BLaER1 (cell line): ENCODE data around the gene TFAP2B.

Source experiments
- H3K27ac ChIP-seq: shearing (Covaris generic); formaldehyde crosslinking; 2 replicates; pipeline ENCODE4 v1.8.1; 2022
- H3K27me3 ChIP-seq: shearing (Covaris generic); formaldehyde crosslinking; 2 replicates; pipeline ENCODE4 v1.8.1; 2022
- H3K36me3 ChIP-seq: shearing (Covaris generic); formaldehyde crosslinking; 2 replicates; pipeline ENCODE4 v1.8.1; 2022
- H3K4me1 ChIP-seq: shearing (Covaris generic); formaldehyde crosslinking; 2 replicates; pipeline ENCODE4 v1.8.1; 2022
- H3K4me2 ChIP-seq: shearing (Covaris generic); formaldehyde crosslinking; 2 replicates; pipeline ENCODE4 v1.8.1; 2022
- H3K4me3 ChIP-seq: shearing (Covaris generic); formaldehyde crosslinking; 2 replicates; pipeline ENCODE4 v1.8.1; 2022
- H3K9ac ChIP-seq: shearing (Covaris generic); formaldehyde crosslinking; 2 replicates; pipeline ENCODE4 v1.8.1; 2022
- H3K9me3 ChIP-seq: shearing (Covaris generic); formaldehyde crosslinking; 2 replicates; pipeline ENCODE4 v1.8.1; 2022
- H4K20me1 ChIP-seq: shearing (Covaris generic); formaldehyde crosslinking; 2 replicates; pipeline ENCODE4 v1.8.1; 2022
- Cebpa-rat ChIP-seq: shearing (Covaris generic); IDR thresholded peaks from 2 replicates; pipeline ENCODE4 v1.8.1; 2022

The TFAP2B gene

GRCh38 chr6:50823094-50823920, 4.6 kb downstream of the TFAP2B start:
- no peak for TF ChIP-seq Cebpa-rat
- no peak overlapping the region for H3K9ac ChIP-seq
- no peak overlapping the region for H3K4me3 ChIP-seq
- H3K36me3 ChIP-seq, result no peaks in the 10 kb centered on the region
- H4K20me1 ChIP-seq, result no peaks in the 10 kb centered on the region
- peaks cover 26% of the 10 kb centered on the region for H3K9me3 ChIP-seq
- H3K4me2 ChIP-seq, result no peak overlapping the region
- H3K27me3 ChIP-seq, result peaks cover 96% of the 10 kb centered on the region
- H3K27ac ChIP-seq, result no peak overlapping the region
- no peaks in the 10 kb centered on the region for H3K4me1 ChIP-seq

DNA sequence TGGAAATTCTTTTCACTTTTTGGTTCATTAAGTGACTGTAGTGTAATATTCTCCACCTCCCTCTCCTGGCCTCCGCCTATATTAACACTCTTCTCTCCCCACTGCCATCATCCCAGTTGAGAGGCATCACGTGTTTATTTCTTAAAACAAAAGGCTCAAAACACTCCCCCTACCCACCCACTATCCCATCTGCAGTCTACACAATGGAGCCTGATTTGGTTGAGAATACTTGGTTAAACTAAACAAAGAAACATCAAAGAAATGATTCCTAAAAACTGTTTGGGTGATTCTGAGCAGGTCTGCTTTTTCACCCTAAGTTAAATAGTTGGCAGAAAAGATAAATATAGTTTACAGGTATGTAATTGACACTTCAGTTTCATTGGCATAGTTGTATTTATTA, 5.9 kb downstream of the TFAP2B start:
- no peak overlapping the region for H3K4me2 ChIP-seq
- peaks cover 91% of the 10 kb centered on the region for H3K27me3 ChIP-seq
- no peaks in the 10 kb centered on the region for H3K4me1 ChIP-seq

DNA sequence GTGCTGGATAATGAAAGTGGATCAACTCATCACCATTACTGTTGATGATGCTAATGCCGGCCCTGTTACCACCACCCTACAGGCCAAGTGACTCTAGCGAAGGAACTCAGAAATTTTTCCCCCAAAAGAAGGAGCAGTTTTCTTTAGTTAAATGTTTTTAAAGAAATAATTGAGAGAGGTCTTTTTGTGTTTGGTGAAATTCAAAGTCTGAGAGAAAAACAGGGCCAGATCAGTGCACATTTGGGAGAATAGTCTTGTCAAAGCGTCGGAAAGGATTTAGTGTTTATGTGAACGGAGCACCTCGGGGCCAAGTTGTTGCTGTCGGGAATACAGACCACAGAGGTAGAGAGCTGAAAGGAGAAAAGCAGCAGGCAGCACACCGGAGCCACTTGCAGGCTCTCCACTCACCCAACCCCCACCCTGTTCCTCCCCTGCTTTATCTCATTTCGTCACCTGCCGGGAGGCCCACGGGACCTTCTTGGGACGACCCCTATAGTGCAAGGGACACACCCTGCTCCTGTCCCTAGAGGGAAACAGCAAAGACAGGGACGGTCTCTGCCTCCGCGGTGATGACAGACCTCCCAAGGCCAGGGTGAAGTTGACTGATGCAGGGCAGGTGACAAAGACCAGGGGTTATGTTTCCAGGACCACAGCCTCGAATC, 6.8 kb downstream of the TFAP2B start:
- no peaks in the 10 kb centered on the region for H3K4me1 ChIP-seq
- no peak overlapping the region for H3K27ac ChIP-seq
- H3K9ac ChIP-seq, result no peak overlapping the region
- no peaks in the 10 kb centered on the region for H4K20me1 ChIP-seq
- H3K4me2 ChIP-seq, result no peak overlapping the region
- H3K4me3 ChIP-seq, result no peak overlapping the region
- peaks cover 82% of the 10 kb centered on the region for H3K27me3 ChIP-seq
- no peak for TF ChIP-seq Cebpa-rat
- no peaks in the 10 kb centered on the region for H3K36me3 ChIP-seq
- peaks cover 13% of the 10 kb centered on the region for H3K9me3 ChIP-seq

More for the DNA sequence above, 5.9 kb downstream of the TFAP2B start:
- H3K4me3 ChIP-seq, result no peak overlapping the region
- H3K36me3 ChIP-seq, result no peaks in the 10 kb centered on the region
- H4K20me1 ChIP-seq, result no peaks in the 10 kb centered on the region
- TF ChIP-seq Cebpa-rat, result no peak
- H3K27ac ChIP-seq, result no peak overlapping the region
- H3K9ac ChIP-seq, result no peak overlapping the region
- peaks cover 22% of the 10 kb centered on the region for H3K9me3 ChIP-seq

- no peak for TF ChIP-seq Cebpa-rat
- H3K4me1 ChIP-seq, result no peaks in the 10 kb centered on the region
- no peak overlapping the region for H3K4me3 ChIP-seq
- peaks cover 75% of the 10 kb centered on the region for H3K27me3 ChIP-seq
- no peaks in the 10 kb centered on the region for H4K20me1 ChIP-seq
- H3K4me2 ChIP-seq, result no peak overlapping the region
- peaks cover 13% of the 10 kb centered on the region for H3K9me3 ChIP-seq
- H3K9ac ChIP-seq, result no peak overlapping the region
- no peak overlapping the region for H3K27ac ChIP-seq
- no peaks in the 10 kb centered on the region for H3K36me3 ChIP-seq
Measured at GRCh38 chr6:50826037-50826761, 7.5 kb downstream of the TFAP2B start.

DNA sequence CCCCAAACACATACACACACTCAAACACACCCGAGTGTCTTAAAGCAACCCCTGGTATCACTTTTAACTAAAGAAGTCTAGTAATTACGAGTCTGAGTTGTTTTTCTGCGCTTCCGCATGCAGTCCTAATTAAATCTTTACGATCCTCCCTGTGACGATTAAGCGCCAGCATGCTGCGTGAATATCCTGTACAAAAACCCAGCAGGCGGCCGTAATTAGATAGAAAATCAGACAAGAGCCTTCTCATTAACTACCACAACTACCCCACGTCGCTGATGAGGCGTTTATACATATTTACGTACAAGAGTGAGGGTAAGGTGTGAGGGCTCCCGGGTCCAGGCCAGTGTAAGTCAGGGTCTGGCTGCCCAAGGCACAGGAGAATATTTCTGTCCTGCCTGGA, 8.1 kb downstream of the TFAP2B start:
- H3K27me3 ChIP-seq, result peaks cover 69% of the 10 kb centered on the region
- TF ChIP-seq Cebpa-rat, result no peak
- no peaks in the 10 kb centered on the region for H4K20me1 ChIP-seq
- H3K27ac ChIP-seq, result no peak overlapping the region
- H3K36me3 ChIP-seq, result no peaks in the 10 kb centered on the region
- no peaks in the 10 kb centered on the region for H3K4me1 ChIP-seq
- H3K9me3 ChIP-seq, result peaks cover 13% of the 10 kb centered on the region
- no peak overlapping the region for H3K4me2 ChIP-seq
- H3K9ac ChIP-seq, result no peak overlapping the region
- H3K4me3 ChIP-seq, result no peak overlapping the region

- Histone ChIP-seq H3K36me3 (no peaks in the 10 kb centered on the region), H3K4me1 (no peaks in the 10 kb centered on the region), H3K9ac (no peak overlapping the region), H4K20me1 (no peaks in the 10 kb centered on the region), H3K9me3 (peaks cover 5% of the 10 kb centered on the region; the same call in 1 of the 2 replicates), H3K27me3 (peaks cover 46% of the 10 kb centered on the region), H3K27ac (no peak overlapping the region), H3K4me2 (no peak overlapping the region), H3K4me3 (no peak overlapping the region)
- TF ChIP-seq Cebpa-rat, result no peak
Measured at GRCh38 chr6:50829049-50829448, 10.4 kb downstream of the TFAP2B start.

DNA sequence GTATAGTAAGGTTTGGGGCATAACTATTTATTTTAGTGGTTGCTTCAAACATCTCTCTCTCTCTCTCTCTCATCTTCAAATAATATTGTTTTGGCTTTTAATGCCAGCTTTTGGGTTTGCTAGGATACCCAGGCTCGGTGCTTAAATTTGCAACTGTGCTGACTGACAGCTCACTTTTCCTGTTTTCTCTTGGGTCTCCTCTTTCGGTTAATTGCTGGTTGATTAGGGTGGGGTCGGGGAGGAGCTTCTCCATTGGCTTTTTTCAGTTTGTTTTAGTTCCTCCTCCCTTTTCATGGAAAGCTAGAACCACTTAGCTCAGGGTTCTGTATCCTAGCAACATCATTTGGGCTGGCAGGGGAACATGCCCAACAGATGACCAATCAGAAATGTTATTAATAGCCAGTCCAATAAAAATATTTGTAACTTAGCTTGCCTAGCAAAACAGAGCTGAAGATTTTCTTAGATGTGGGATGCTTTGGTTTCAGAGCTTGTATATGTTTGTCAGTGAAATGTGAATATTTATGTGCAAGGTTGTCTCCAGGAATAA, 11.3 kb downstream of the TFAP2B start:
- no peak overlapping the region for H3K4me2 ChIP-seq
- no peaks in the 10 kb centered on the region for H3K4me1 ChIP-seq
- no peak overlapping the region for H3K27ac ChIP-seq
- H3K27me3 ChIP-seq, result peaks cover 37% of the 10 kb centered on the region
- no peak overlapping the region for H3K9ac ChIP-seq
- peaks cover 5% of the 10 kb centered on the region; the same call in 1 of the 2 replicates for H3K9me3 ChIP-seq
- H4K20me1 ChIP-seq, result no peaks in the 10 kb centered on the region
- H3K36me3 ChIP-seq, result no peaks in the 10 kb centered on the region
- TF ChIP-seq Cebpa-rat, result no peak
- H3K4me3 ChIP-seq, result no peak overlapping the region

DNA sequence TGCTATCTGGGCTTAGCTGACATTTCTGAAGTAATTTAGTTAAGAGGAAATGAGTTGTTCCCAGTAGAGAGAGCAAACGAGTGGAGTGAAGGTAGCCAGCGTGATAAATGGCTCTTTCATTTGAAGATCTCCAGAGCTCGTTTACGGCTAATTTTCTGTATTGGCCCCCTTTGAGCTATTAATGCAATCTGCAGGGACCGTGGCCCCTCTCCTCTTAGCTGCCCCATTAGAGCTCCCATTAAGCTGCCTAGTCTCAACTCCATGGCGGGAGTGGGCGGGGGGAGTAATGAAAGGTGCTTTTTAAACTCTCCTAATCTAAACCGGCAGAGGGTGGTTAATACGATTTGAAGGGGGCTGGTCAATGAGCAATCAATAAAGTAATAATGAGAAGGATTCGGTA, 12.5 kb downstream of the TFAP2B start:
- Histone ChIP-seq H3K36me3 (no peaks in the 10 kb centered on the region), H3K9me3 (no peaks in the 10 kb centered on the region), H3K27ac (no peak overlapping the region), H4K20me1 (no peaks in the 10 kb centered on the region), H3K4me3 (no peak overlapping the region), H3K27me3 (peaks cover 25% of the 10 kb centered on the region), H3K9ac (no peak overlapping the region), H3K4me1 (no peaks in the 10 kb centered on the region), H3K4me2 (no peak overlapping the region)
- TF ChIP-seq Cebpa-rat, result no peak

DNA sequence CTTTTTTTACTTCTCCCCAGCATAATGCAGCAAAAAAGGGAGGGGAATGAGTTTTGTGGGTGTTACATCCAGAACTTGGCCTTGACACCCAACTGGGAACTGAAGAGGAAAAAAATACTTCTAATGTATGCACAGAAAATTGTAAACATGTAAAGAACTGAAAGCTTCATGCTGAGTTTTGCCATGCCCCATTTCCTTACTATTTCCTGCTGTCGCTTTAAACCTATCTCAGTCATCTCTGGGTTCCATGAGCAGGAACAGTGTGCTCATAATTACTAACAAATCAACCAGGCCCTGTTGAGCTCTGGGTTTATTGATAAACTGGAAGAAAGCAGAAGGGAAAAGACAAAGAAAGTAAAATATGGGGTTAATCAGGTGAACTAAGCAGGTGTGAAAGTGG, 14.2 kb downstream of the TFAP2B start:
- Histone ChIP-seq H3K4me2 (no peak overlapping the region), H3K27me3 (peaks cover 8% of the 10 kb centered on the region)

More for the DNA sequence above, 14.2 kb downstream of the TFAP2B start:
- Histone ChIP-seq H3K4me1 (peaks cover 7% of the 10 kb centered on the region; the same call in 1 of the 2 replicates), H3K27ac (no peak overlapping the region), H3K4me3 (no peak overlapping the region), H4K20me1 (no peaks in the 10 kb centered on the region), H3K9ac (no peak overlapping the region), H3K9me3 (no peaks in the 10 kb centered on the region), H3K36me3 (no peaks in the 10 kb centered on the region)
- no peak for TF ChIP-seq Cebpa-rat
